ENCODE data around the gene SYTL5. TPM values are rescaled to one million over a fixed set of nuclear protein-coding genes. Genes with fewer than 3 reads are reported as not detected.

The SYTL5 gene
- total RNA-seq, 1 donor from 2014 or later = 1.6 TPM

DNA sequence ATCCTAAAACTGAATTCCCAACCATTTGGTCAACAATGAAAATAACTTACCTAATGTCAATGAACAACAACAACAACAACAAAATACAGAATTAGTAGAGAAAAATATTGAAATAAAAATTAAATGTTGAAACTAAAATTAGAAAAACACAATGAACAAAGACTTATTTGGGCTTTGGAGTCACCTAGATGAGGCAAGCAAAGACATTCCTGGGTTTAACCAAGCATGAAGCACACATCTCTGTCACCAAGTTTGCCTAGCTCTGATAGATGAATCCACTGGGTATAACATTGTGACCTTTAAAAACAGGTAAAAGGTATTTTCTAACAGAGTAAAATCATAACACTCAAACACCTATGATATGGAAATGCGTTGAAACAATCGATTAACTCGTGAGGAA is 13.2 kb upstream of the SYTL5 start:
- TF ChIP-seq, protein P1, sequence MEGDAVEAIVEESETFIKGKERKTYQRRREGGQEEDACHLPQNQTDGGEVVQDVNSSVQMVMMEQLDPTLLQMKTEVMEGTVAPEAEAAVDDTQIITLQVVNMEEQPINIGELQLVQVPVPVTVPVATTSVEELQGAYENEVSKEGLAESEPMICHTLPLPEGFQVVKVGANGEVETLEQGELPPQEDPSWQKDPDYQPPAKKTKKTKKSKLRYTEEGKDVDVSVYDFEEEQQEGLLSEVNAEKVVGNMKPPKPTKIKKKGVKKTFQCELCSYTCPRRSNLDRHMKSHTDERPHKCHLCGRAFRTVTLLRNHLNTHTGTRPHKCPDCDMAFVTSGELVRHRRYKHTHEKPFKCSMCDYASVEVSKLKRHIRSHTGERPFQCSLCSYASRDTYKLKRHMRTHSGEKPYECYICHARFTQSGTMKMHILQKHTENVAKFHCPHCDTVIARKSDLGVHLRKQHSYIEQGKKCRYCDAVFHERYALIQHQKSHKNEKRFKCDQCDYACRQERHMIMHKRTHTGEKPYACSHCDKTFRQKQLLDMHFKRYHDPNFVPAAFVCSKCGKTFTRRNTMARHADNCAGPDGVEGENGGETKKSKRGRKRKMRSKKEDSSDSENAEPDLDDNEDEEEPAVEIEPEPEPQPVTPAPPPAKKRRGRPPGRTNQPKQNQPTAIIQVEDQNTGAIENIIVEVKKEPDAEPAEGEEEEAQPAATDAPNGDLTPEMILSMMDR (IDR thresholded peaks at IDR 0.05) = no peak
- intact Hi-C loops (cut with DNase I) = no loop called here
- Histone ChIP-seq H3K27me3 (ENCODE audit: low read depth) (no peaks in the 10 kb centered on the region), H3K27ac (no peak overlapping the region), H3K4me3 (no peak overlapping the region), H3K9me3 (no peaks in the 10 kb centered on the region), H3K4me1 (no peaks in the 10 kb centered on the region), H3K36me3 (no peaks in the 10 kb centered on the region)
- ATAC-seq = no peak
- no peak for DNase-seq

GRCh38 chrX:37993837-37994619 is 12.3 kb upstream of the SYTL5 start:
- Histone ChIP-seq H3K36me3 (no peaks in the 10 kb centered on the region), H3K4me1 (no peaks in the 10 kb centered on the region), H3K4me3 (no peak overlapping the region), H3K27me3 (ENCODE audit: low read depth) (no peaks in the 10 kb centered on the region), H3K27ac (no peak overlapping the region), H3K9me3 (no peaks in the 10 kb centered on the region)
- DNase-seq (peak; percentile 47), ATAC-seq (peak; percentile 43 to 45)
- TF ChIP-seq, protein P1 (IDR thresholded peaks at IDR 0.05) = no peak
- intact Hi-C loops (cut with DNase I) = no loop called here

DNA sequence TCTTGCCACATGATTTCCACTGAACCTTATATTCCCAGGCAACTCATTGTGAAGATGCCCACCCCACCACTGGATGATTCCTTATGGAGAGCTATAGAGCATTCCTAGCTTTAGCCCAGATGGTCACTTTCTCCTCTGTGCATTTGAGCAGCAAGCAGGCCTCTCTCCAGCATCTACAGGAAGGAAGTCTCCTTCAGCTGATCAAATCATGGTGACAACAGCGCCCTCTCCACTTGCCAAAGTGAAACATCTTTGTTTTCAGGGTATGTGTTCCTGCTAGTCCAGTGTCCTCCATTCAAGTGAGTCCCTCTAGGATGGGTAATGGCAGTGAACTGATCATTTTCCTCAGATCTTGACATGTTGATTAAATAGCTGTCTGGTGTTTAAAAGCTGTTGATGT is 10.9 kb upstream of the SYTL5 start:
- no peak for DNase-seq
- TF ChIP-seq, protein P1 (IDR thresholded peaks at IDR 0.05) = no peak
- H3K4me1 ChIP-seq = no peaks in the 10 kb centered on the region
- intact Hi-C loops (cut with DNase I) = no loop called here
- H3K27ac ChIP-seq = no peak overlapping the region
- H3K36me3 ChIP-seq = no peaks in the 10 kb centered on the region
- no peaks in the 10 kb centered on the region for H3K9me3 ChIP-seq
- no peak overlapping the region for H3K4me3 ChIP-seq
- no peak for ATAC-seq
- no peaks in the 10 kb centered on the region for H3K27me3 ChIP-seq (ENCODE audit: low read depth)

DNA sequence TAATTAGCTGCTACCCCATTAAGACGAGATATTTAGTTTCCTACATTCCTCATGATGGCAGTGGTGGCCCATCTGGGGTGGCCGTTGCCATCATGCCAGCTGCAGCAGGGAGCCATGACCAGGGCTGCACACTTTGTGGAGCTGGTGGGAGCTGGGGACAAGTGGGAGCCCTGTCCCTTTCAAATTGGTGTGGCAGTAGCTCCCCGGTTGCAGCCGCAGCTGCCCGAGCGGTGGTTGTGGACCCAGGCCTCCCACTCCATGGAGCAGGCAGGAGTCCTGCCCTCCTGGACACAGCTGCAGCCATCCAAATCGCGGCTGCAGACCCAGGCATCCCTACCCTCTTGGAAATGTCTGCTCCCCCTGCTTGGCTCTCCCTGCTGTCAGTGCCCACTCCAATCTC is 9.3 kb upstream of the SYTL5 start:
- no peaks in the 10 kb centered on the region for H3K4me1 ChIP-seq
- no peaks in the 10 kb centered on the region for H3K9me3 ChIP-seq
- H3K4me3 ChIP-seq = no peak overlapping the region
- no peak for ATAC-seq
- H3K27me3 ChIP-seq (ENCODE audit: low read depth) = no peaks in the 10 kb centered on the region
- H3K27ac ChIP-seq = no peak overlapping the region
- intact Hi-C loops (cut with DNase I) = no loop called here
- no peak for DNase-seq
- H3K36me3 ChIP-seq = no peaks in the 10 kb centered on the region
- TF ChIP-seq, protein P1 (IDR thresholded peaks at IDR 0.05) = no peak

DNA sequence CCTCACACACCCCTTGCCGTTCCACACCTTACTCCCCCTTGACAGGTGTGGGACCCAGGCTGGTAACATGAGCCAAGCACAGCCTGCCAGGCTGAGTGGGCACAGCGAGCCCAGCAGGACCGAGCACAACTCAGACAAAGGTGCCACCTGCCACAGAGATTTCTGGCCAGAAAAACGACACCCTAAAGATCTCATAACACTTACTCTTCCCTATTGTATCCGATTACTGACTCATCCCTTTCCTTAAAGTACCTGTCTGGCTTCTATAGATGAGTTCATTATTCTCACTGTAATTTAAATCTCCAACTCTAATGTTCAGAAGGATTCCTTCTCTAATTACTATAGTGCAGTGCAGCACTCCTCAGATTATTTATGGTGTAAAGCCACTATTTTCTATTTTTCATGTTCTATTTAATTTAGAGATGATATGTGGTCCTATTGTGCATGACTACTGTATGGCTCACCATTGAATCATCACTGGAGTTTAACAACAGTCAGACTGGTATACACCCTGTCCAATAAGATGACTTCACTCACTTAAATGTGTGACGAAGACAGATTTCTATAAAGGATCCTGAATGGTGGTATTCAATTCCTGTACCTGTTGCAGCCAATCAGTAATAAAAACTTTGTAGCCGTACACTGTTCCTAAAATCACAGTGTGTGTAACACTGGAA is 7.6 kb upstream of the SYTL5 start:
- H3K9me3 ChIP-seq = no peaks in the 10 kb centered on the region
- intact Hi-C loops (cut with DNase I) = no loop called here

More for the DNA sequence above, 7.6 kb upstream of the SYTL5 start:
- no peaks in the 10 kb centered on the region for H3K4me1 ChIP-seq
- TF ChIP-seq, protein P1 (IDR thresholded peaks at IDR 0.05) = no peak
- H3K4me3 ChIP-seq = no peak overlapping the region
- no peaks in the 10 kb centered on the region for H3K27me3 ChIP-seq (ENCODE audit: low read depth)
- no peak for DNase-seq
- ATAC-seq = no peak
- H3K36me3 ChIP-seq = no peaks in the 10 kb centered on the region
- no peak overlapping the region for H3K27ac ChIP-seq

Measured in lower lobe of right lung (tissue), 2 donors.